MM.1S (cell line): ENCODE data around the gene IQCN.

ENCODE experiments used
- CTCF ChIP-seq: fragments of 300-600 bp; sonication (generic); IDR thresholded peaks from 2 replicates; pipeline ENCODE4 v1.5.1; 2016; ENCODE audit warnings: antibody characterized with exemption, low read length, mixed read lengths
- EZH2 ChIP-seq: fragments of 300-600 bp; sonication (generic); optimal IDR thresholded peaks from 2 replicates; pipeline ENCODE3; 2017; ENCODE audit warnings: low read depth, mild to moderate bottlenecking, antibody characterized with exemption, low read length, mixed read lengths
- EZH2phosphoT487 ChIP-seq: fragments of 300-600 bp; sonication (generic); IDR thresholded peaks from 2 replicates; pipeline ENCODE4 v1.6.1; 2018; ENCODE audit warnings: antibody characterized with exemption, low read length

DNA sequence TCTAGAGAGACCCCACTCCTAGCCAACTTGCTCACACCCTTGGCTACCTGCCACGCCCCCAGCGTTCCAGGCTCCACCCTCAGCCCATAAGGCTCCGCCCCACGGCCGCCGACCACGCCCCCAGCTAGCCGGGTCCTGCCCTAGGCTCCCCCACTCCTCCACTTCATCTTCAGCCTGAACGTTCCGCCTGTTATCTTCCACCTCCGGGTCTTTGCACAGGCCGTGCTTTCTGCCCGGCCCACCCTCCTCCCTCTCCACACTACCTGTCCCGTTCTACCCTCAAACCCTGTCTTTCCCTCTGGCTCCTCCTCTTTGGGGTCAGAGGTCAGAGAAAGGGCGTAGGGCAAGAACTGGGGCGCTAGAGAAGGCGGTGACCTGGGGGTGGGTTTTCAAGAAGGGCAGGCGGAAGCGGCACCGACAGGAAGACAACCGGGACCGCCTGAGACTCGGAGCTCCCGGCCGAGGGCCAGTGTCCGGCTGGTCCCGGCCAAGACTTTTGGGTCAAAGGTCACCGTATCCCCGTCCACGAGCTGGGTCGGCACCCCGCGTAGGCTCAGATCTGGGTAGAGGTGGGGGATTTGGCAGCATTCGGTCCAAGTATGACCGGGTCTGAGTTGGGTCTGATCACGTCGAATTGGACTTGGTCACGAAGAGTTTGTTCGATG lies 50.3 kb downstream of the IQCN start:
- TF ChIP-seq CTCF (no peak), EZH2 (no peak), EZH2phosphoT487 (0 out of 2 replicates have a peak, but pooled peaks have one; percentile 51)
